Measurements from ENCODE around the gene SLC16A8. TPM values are rescaled to one million over a fixed set of nuclear protein-coding genes. Genes with fewer than 3 reads are reported as not detected.

SLC16A8 gene
- total and polyA plus RNA-seq, 10 of the 15 experiments (the other 5 are each of a cell fraction or from before 2014, with no cell fraction given) = not detected

DNA sequence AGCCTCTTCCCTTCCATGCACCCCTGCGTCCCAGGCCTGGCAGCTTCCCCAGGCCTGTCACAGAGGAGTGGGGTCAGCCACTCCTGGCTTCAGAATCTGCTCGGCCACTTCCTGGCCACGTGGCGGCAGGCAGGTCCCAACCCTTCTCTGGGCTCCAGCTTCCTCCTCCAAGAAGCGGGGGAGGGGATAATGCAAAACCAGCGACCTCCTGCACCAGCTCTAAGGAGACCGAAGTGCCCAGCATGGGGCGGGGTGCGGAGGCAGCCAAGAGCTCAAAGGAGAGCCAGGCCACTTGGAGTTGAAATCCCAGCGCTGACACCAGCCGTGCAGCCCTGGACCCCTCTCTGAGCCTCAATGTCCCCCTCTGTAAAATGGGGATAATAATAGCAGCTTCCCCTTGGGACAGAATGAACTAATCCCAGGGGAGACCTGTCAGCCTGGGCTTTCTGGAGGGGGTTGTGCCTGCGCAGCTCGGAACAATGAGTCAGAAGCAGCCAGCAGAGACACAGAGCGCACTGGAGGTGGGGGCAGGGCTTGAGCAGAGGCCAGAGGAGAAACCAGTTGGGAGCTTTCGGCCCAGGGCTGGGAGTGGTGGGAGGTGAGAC is 49.6 kb downstream of the SLC16A8 start:
- Histone ChIP-seq H3K27me3 (replicated peaks in 1 of 2; ENCODE audit: control insufficient read depth in 2 of 2, insufficient read depth in 2 of 2, low read length in 1 of 2) (no peaks in the 10 kb centered on the region; a peak in 1 of 4 replicates), H3K27ac (ENCODE audit: control insufficient read depth, insufficient read depth) (no peak overlapping the region), H3K4me1 (ENCODE audit: control insufficient read depth, insufficient read depth, low read length) (peaks cover 7% of the 10 kb centered on the region; the same call in 1 of the 2 replicates), H3K36me3 (ENCODE audit: control insufficient read depth in 2 of 2, insufficient read depth in 2 of 2, low read length in 1 of 2) (no peaks in the 10 kb centered on the region), H3K9me3 (replicated peaks; ENCODE audit: control insufficient read depth, insufficient read depth, low read length) (no peaks in the 10 kb centered on the region), H3K4me3 (no peak overlapping the region), H4K20me1 (ENCODE audit: control insufficient read depth, insufficient read depth) (no peaks in the 10 kb centered on the region), H3K79me2 (ENCODE audit: control insufficient read depth, insufficient read depth, low read length) (no peaks in the 10 kb centered on the region), H3K9ac (ENCODE audit: control insufficient read depth, insufficient read depth, low read length) (no peak overlapping the region), H3K4me2 (ENCODE audit: control insufficient read depth, insufficient read depth) (no peak overlapping the region), H2AFZ (ENCODE audit: control insufficient read depth, low read depth, low read length) (no peak overlapping the region; the same call in 1 of the 2 replicates)
- ATAC-seq = peak; percentile 83
- POLR2A ChIA-PET = no interaction called here
- SMC1A ChIA-PET (ENCODE audit: uncharacterized antibody, unreplicated experiment) = interaction anchor here (0.7 kb wide), 1 partner anchor 38 kb away, joined by 3 read pairs; no protein-coding TSS in a partner anchor
- no TSS peak for BruUV-seq (replicated peaks)
- 24% methylated on average over 15 of the region's 15 CpGs for WGBS (ENCODE audit: insufficient coverage, insufficient replicate concordance, low lambda C conversion rate, missing lambda C conversion rate)
- in situ Hi-C loops (cut with MboI) = no loop called here
- RAD21 ChIA-PET (ENCODE audit: unreplicated experiment) = interaction anchor here (0.6 to 1.3 kb wide), 2 partner anchors 18 to 261 kb away, joined by 4 to 9 read pairs; no protein-coding TSS in a partner anchor
- DNase-seq (ENCODE audit: low read depth, low spot score) = peak; percentile 15
- CTCF ChIA-PET = interaction anchor here (0.9 to 1.9 kb wide), 3 partner anchors 18 to 68 kb away, joined by 3 to 10 read pairs (median 4); no protein-coding TSS in a partner anchor
- intact Hi-C loops (cut with micrococcal nuclease; ENCODE audit: unreplicated experiment) = no loop called here
- FAIRE-seq = no peak
- TF ChIP-seq, protein P1, sequence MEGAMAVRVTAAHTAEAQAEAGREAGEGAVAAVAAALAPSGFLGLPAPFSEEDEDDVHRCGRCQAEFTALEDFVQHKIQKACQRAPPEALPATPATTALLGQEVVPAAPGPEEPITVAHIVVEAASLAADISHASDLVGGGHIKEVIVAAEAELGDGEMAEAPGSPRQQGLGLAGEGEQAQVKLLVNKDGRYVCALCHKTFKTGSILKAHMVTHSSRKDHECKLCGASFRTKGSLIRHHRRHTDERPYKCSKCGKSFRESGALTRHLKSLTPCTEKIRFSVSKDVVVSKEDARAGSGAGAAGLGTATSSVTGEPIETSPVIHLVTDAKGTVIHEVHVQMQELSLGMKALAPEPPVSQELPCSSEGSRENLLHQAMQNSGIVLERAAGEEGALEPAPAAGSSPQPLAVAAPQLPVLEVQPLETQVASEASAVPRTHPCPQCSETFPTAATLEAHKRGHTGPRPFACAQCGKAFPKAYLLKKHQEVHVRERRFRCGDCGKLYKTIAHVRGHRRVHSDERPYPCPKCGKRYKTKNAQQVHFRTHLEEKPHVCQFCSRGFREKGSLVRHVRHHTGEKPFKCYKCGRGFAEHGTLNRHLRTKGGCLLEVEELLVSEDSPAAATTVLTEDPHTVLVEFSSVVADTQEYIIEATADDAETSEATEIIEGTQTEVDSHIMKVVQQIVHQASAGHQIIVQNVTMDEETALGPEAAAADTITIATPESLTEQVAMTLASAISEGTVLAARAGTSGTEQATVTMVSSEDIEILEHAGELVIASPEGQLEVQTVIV (IDR thresholded peaks at IDR 0.05; ENCODE audit: borderline replicate concordance, partially characterized antibody) = no peak
- no peak for TF ChIP-seq MTA2 (IDR thresholded peaks at IDR 0.05; ENCODE audit: low read depth)
- TF ChIP-seq, protein P2, sequence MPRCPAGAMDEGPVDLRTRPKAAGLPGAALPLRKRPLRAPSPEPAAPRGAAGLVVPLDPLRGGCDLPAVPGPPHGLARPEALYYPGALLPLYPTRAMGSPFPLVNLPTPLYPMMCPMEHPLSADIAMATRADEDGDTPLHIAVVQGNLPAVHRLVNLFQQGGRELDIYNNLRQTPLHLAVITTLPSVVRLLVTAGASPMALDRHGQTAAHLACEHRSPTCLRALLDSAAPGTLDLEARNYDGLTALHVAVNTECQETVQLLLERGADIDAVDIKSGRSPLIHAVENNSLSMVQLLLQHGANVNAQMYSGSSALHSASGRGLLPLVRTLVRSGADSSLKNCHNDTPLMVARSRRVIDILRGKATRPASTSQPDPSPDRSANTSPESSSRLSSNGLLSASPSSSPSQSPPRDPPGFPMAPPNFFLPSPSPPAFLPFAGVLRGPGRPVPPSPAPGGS (IDR thresholded peaks at IDR 0.05; ENCODE audit: borderline replicate concordance, insufficient read depth, low read depth, low read length, poor library complexity, severe bottlenecking) = no peak
- peak; percentile 66; the same call in 1 of the 2 replicates for TF ChIP-seq SMARCA5 (IDR thresholded peaks at IDR 0.05)
- no peak for TF ChIP-seq RBBP5 (conservative IDR thresholded peaks at IDR 0.05)
- TF ChIP-seq, protein P3, sequence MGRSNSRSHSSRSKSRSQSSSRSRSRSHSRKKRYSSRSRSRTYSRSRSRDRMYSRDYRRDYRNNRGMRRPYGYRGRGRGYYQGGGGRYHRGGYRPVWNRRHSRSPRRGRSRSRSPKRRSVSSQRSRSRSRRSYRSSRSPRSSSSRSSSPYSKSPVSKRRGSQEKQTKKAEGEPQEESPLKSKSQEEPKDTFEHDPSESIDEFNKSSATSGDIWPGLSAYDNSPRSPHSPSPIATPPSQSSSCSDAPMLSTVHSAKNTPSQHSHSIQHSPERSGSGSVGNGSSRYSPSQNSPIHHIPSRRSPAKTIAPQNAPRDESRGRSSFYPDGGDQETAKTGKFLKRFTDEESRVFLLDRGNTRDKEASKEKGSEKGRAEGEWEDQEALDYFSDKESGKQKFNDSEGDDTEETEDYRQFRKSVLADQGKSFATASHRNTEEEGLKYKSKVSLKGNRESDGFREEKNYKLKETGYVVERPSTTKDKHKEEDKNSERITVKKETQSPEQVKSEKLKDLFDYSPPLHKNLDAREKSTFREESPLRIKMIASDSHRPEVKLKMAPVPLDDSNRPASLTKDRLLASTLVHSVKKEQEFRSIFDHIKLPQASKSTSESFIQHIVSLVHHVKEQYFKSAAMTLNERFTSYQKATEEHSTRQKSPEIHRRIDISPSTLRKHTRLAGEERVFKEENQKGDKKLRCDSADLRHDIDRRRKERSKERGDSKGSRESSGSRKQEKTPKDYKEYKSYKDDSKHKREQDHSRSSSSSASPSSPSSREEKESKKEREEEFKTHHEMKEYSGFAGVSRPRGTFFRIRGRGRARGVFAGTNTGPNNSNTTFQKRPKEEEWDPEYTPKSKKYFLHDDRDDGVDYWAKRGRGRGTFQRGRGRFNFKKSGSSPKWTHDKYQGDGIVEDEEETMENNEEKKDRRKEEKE (IDR thresholded peaks at IDR 0.05) = no peak
- no peak for TF ChIP-seq NBN (IDR thresholded peaks at IDR 0.05)
- TF ChIP-seq SREBF2 (IDR thresholded peaks at IDR 0.05; ENCODE audit: low read length) = no peak
- TF ChIP-seq ASH2L (IDR thresholded peaks at IDR 0.05; ENCODE audit: borderline replicate concordance, low read depth) = no peak
- no peak for TF ChIP-seq NFYA (IDR thresholded peaks at IDR 0.05; ENCODE audit: borderline replicate concordance, low read depth, low read length)
- TF ChIP-seq GABPA (IDR thresholded peaks at IDR 0.05; ENCODE audit: low read depth) = no peak
- TF ChIP-seq MEF2B (IDR thresholded peaks at IDR 0.05; ENCODE audit: partially characterized antibody, poor library complexity, severe bottlenecking) = peak; percentile 93
- TF ChIP-seq ATF3 (IDR thresholded peaks at IDR 0.05; ENCODE audit: borderline replicate concordance, extremely low read depth, low read depth, low read length) = no peak
- TF ChIP-seq CREM (IDR thresholded peaks at IDR 0.05; ENCODE audit: low read depth) = no peak
- TF ChIP-seq SMAD5 (IDR thresholded peaks at IDR 0.05; ENCODE audit: low read depth) = no peak
- TF ChIP-seq ZNF622 (IDR thresholded peaks at IDR 0.05) = no peak
- TF ChIP-seq IKZF1 (conservative IDR thresholded peaks at IDR 0.05) = peak; percentile 49; the same call in 1 of the 2 replicates

Measured in GM12878 (cell line).